IPS DF 6.9 (cell line): Measurements from ENCODE around the gene TCF7L1.

Experiments
- DNase-seq: peaks from one replicate; pipeline ENCODE4 v3.0.0-alpha.2; 2013; ENCODE audit warnings: low read depth, low spot score
- H3K27ac ChIP-seq: one replicate; pipeline ENCODE4 v1.5.1; 2013; ENCODE audit warnings: low read length, control low read depth
- H3K27me3 ChIP-seq: 2 replicates; pipeline ENCODE4 v1.6.1; 2013; ENCODE audit warnings: mild to moderate bottlenecking, low read length; ENCODE audit not compliant: control insufficient read depth, insufficient read depth
- H3K36me3 ChIP-seq: 2 replicates; pipeline ENCODE4 v1.6.1; 2013; ENCODE audit warnings: low read length; ENCODE audit not compliant: control insufficient read depth, insufficient read depth
- H3K4me1 ChIP-seq: 2 replicates; pipeline ENCODE4 v1.6.1; 2013; ENCODE audit warnings: low read length; ENCODE audit not compliant: control insufficient read depth, insufficient read depth
- H3K4me3 ChIP-seq: 2 replicates; pipeline ENCODE4 v1.5.1; 2013; ENCODE audit warnings: mild to moderate bottlenecking, low read length
- H3K9me3 ChIP-seq: 2 replicates; pipeline ENCODE4 v1.6.1; 2013; ENCODE audit warnings: low read length, inconsistent platforms; ENCODE audit not compliant: control insufficient read depth, insufficient read depth
- WGBS: extraction: QIAGEN DNeasy Blood & Tissue Kit; methylation state at CpG from one replicate; pipeline ENCODE4 v1.1.7; 2013; ENCODE audit warnings: mixed read lengths, missing lambda C conversion rate; ENCODE audit not compliant: insufficient read length, insufficient coverage; 5-methylcytosine and 5-hydroxymethylcytosine counted together

Gene TCF7L1

GRCh38 chr2:85248773-85249509, 115.7 kb downstream of the TCF7L1 start:
- no peak overlapping the region for H3K27ac ChIP-seq
- H3K4me3 ChIP-seq, result no peak overlapping the region
- DNase-seq, result no peak

DNA sequence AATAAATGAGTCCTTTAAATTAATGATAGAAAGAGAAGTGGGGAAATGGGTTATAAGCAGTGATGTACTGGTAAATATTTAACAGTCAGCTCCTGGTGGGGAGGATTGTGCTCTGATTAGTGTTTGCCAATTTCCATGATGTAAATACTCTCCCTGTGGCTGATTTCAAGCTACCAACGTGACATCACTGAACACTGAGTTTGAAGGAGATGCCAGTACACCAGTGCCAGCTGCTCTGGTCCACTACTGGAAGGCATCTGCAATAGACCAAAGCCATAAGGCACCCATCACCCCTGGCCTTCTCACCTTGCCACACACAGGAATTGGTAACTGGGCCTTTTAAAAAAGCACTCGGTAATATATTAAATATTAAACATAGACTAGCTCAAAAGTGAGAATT, 116.9 kb downstream of the TCF7L1 start:
- DNase-seq, result no peak
- no peak overlapping the region for H3K4me3 ChIP-seq
- H3K27me3 ChIP-seq, result no peaks in the 10 kb centered on the region
- no CpG with 5 or more reads among the region's 2 CpGs for WGBS
- no peak overlapping the region for H3K27ac ChIP-seq
- H3K4me1 ChIP-seq, result peaks cover 34% of the 10 kb centered on the region
- H3K9me3 ChIP-seq, result no peaks in the 10 kb centered on the region
- H3K36me3 ChIP-seq, result no peaks in the 10 kb centered on the region

More at GRCh38 chr2:85248773-85249509, 115.7 kb downstream of the TCF7L1 start:
- Histone ChIP-seq H3K36me3 (no peaks in the 10 kb centered on the region), H3K4me1 (peaks cover 27% of the 10 kb centered on the region), H3K9me3 (no peaks in the 10 kb centered on the region), H3K27me3 (no peaks in the 10 kb centered on the region)
- no CpG with 5 or more reads among the region's 7 CpGs for WGBS

DNA sequence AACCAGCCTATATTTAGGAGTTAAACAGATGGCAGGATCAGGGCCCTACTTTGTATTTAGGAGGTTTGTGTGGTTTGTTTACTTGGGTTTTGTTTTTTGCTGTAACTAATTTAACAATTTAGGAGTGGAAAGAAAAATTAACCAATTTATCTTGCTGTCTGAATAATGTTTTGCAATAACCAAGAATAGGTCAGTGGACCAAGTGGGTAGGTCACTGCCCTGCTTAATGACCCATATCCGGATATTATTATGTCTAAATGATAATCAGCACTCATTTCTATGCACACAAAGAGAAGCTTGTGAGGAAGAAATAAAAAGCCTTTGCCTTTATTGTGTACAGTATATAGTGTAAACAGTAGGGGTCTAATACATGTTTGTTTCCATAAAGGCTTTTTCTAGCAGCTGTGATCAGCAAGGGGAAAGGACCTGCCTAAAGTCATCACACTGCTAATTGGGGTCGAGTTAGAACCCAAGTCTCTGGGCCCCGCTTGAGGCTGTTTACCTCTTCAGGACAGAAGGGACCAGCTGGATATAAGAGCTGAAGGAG, 118.0 kb downstream of the TCF7L1 start:
- Histone ChIP-seq H3K36me3 (no peaks in the 10 kb centered on the region), H3K4me1 (peaks cover 37% of the 10 kb centered on the region), H3K4me3 (no peak overlapping the region), H3K27ac (no peak overlapping the region), H3K27me3 (no peaks in the 10 kb centered on the region), H3K9me3 (no peaks in the 10 kb centered on the region)
- no CpG with 5 or more reads among the region's 3 CpGs for WGBS
- no peak for DNase-seq

DNA sequence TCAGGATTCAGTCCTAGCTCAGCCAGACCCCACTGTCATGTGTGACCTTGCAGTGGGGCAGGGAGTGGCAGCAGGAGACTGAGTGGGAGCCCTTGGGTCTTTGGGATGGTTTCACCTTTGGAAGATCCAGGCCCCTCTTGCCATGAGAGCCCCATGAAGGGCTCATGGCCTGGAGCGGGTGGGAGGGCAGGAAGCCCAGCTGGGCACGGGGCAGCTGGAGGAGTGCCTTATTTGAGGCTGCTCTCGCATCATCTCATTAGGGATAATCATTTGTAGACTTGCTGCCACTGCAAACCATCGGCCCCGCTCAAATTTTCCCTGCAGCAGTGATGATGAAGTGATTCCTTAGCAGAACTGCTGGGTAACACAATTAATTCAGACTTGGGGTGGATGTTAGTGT, 120.7 kb downstream of the TCF7L1 start:
- no peaks in the 10 kb centered on the region for H3K27me3 ChIP-seq
- H3K36me3 ChIP-seq, result no peaks in the 10 kb centered on the region
- no CpG with 5 or more reads among the region's 5 CpGs for WGBS
- H3K4me3 ChIP-seq, result no peak overlapping the region
- H3K9me3 ChIP-seq, result no peaks in the 10 kb centered on the region
- no peak for DNase-seq
- H3K27ac ChIP-seq, result no peak overlapping the region
- H3K4me1 ChIP-seq, result peaks cover 38% of the 10 kb centered on the region

GRCh38 chr2:85254540-85255300, 121.5 kb downstream of the TCF7L1 start:
- WGBS, result no CpG with 5 or more reads among the region's 11 CpGs
- Histone ChIP-seq H3K27me3 (no peaks in the 10 kb centered on the region), H3K4me1 (peaks cover 38% of the 10 kb centered on the region), H3K4me3 (no peak overlapping the region), H3K27ac (peak overlapping the region; percentile 58), H3K36me3 (no peaks in the 10 kb centered on the region), H3K9me3 (no peaks in the 10 kb centered on the region)
- no peak for DNase-seq

- H3K4me1 ChIP-seq, result peaks cover 38% of the 10 kb centered on the region
- no peaks in the 10 kb centered on the region for H3K36me3 ChIP-seq
- peak overlapping the region; percentile 58 for H3K27ac ChIP-seq
- no peaks in the 10 kb centered on the region for H3K27me3 ChIP-seq
- no peak for DNase-seq
- no CpG with 5 or more reads among the region's 6 CpGs for WGBS
- H3K4me3 ChIP-seq, result no peak overlapping the region
- H3K9me3 ChIP-seq, result no peaks in the 10 kb centered on the region
These were observed 122.2 kb downstream of the TCF7L1 start for GRCh38 chr2:85255456-85255812.

- no peak overlapping the region for H3K4me3 ChIP-seq
- H3K36me3 ChIP-seq, result no peaks in the 10 kb centered on the region
- H3K9me3 ChIP-seq, result no peaks in the 10 kb centered on the region
- H3K27me3 ChIP-seq, result no peaks in the 10 kb centered on the region
- peak; percentile 68 for DNase-seq
- H3K27ac ChIP-seq, result peak overlapping the region; percentile 58
- H3K4me1 ChIP-seq, result peaks cover 38% of the 10 kb centered on the region
- WGBS, result no CpG with 5 or more reads among the region's 23 CpGs
These were observed 122.8 kb downstream of the TCF7L1 start for GRCh38 chr2:85255813-85256594.

DNA sequence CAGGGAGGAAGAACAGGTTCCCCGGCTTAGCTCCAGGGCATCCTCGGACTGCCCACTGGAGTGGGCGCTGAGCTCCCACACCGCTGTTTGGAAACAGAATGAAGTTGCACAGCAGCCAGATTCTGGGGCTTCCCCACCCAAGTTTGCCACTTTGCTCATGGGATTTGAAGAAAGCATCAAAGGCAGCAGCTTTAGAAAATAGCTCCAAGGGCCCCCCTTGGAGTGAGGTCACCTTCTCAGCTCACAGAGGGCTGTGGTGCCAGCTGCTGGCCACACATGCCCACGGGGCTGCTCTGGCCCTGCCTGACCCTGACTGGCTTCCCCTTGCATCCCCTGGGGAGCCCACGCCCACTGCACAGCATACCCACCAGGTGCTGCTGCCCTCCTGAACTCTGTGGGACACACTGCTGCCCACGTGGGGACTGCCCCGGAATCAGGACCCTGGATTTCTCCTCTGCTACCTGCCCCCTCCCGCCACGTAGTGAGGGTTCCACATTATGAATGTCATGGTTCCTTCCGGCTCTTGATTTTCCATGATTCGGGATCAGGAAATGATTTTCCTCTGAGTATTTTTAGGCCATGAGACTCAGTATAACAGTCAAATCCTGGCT, 124.3 kb downstream of the TCF7L1 start:
- H3K36me3 ChIP-seq, result no peaks in the 10 kb centered on the region
- H3K4me3 ChIP-seq, result no peak overlapping the region
- H3K27ac ChIP-seq, result no peak overlapping the region
- no peaks in the 10 kb centered on the region for H3K9me3 ChIP-seq
- H3K27me3 ChIP-seq, result no peaks in the 10 kb centered on the region
- H3K4me1 ChIP-seq, result peaks cover 35% of the 10 kb centered on the region
- WGBS, result no CpG with 5 or more reads among the region's 12 CpGs
- no peak for DNase-seq

GRCh38 chr2:85257970-85258605, 124.9 kb downstream of the TCF7L1 start:
- H3K4me3 ChIP-seq, result no peak overlapping the region
- no peak for DNase-seq
- H3K27ac ChIP-seq, result no peak overlapping the region
- H3K36me3 ChIP-seq, result no peaks in the 10 kb centered on the region
- peaks cover 31% of the 10 kb centered on the region for H3K4me1 ChIP-seq
- H3K27me3 ChIP-seq, result no peaks in the 10 kb centered on the region
- H3K9me3 ChIP-seq, result no peaks in the 10 kb centered on the region
- no CpG with 5 or more reads among the region's 7 CpGs for WGBS
